ENCODE measurements around the gene HOXD8. TPM values are rescaled to one million over a fixed set of nuclear protein-coding genes. Genes with fewer than 3 reads are reported as not detected.

The HOXD8 gene
- total RNA-seq, 1 experiment from 2014 or later: 1.4 TPM

GRCh38 chr2:176129813-176130146 is 275 bp downstream of the HOXD8 start:
- DNase-seq (ENCODE audit: low read depth): no peak

GRCh38 chr2:176130147-176130956 is 847 bp downstream of the HOXD8 start:
- DNase-seq (ENCODE audit: low read depth): no peak

- no peak for DNase-seq (ENCODE audit: low read depth)
Observed at GRCh38 chr2:176130957-176131847, 1.7 kb downstream of the HOXD8 start.

- no peak for DNase-seq (ENCODE audit: low read depth)
Observed at GRCh38 chr2:176131848-176132158, 2.3 kb downstream of the HOXD8 start.

GRCh38 chr2:176132205-176133171 is 3.0 kb downstream of the HOXD8 start:
- no peak for DNase-seq (ENCODE audit: low read depth)

- DNase-seq (ENCODE audit: low read depth): no peak
Observed at GRCh38 chr2:176133389-176133788, 3.9 kb downstream of the HOXD8 start.

GRCh38 chr2:176134035-176134434 is 4.5 kb downstream of the HOXD8 start:
- DNase-seq (ENCODE audit: low read depth): no peak

GRCh38 chr2:176135035-176135440 is 5.5 kb downstream of the HOXD8 start:
- DNase-seq (ENCODE audit: low read depth): peak; percentile 26

- no peak for DNase-seq (ENCODE audit: low read depth)
Observed at GRCh38 chr2:176136374-176137251, 7.1 kb downstream of the HOXD8 start.

GRCh38 chr2:176137252-176137580 is 7.7 kb downstream of the HOXD8 start:
- no peak for DNase-seq (ENCODE audit: low read depth)

- DNase-seq (ENCODE audit: low read depth): no peak
Observed at GRCh38 chr2:176137906-176138305, 8.4 kb downstream of the HOXD8 start.

- DNase-seq (ENCODE audit: low read depth): no peak
Observed at GRCh38 chr2:176138526-176138922, 9.0 kb downstream of the HOXD8 start.

- no peak for DNase-seq (ENCODE audit: low read depth)
Observed at GRCh38 chr2:176138923-176139660, 9.6 kb downstream of the HOXD8 start.

- DNase-seq (ENCODE audit: low read depth): no peak
Observed at GRCh38 chr2:176139661-176140512, 10.4 kb downstream of the HOXD8 start.

- peak; percentile 53 for DNase-seq (ENCODE audit: low read depth)
Observed at GRCh38 chr2:176140513-176141317, 11.2 kb downstream of the HOXD8 start.

- no peak for DNase-seq (ENCODE audit: low read depth)
Observed at GRCh38 chr2:176142281-176142680, 12.8 kb downstream of the HOXD8 start.

GRCh38 chr2:176145085-176145969 is 15.8 kb downstream of the HOXD8 start:
- DNase-seq (ENCODE audit: low read depth): no peak

Measured in LHCN-M2 (cell line).